Body of pancreas (tissue), 4 donors: Measurements from ENCODE around the gene SRRM1. TPM values are rescaled to one million over a fixed set of nuclear protein-coding genes. Genes with fewer than 3 reads are reported as not detected.

Experiments used
- ATAC-seq: fragments of 150-250 bp; one replicate; pipeline ENCODE4 v1.9.1; 2016
- DNase-seq, 4 donors: peaks; one replicate each; pipeline ENCODE4 v3.0.0-alpha.2; 2019
- H3K27ac ChIP-seq, 4 donors: fragments of 200-600 bp; sonication (generic); 1 replicate in 3 of 4; 2 replicates in 1 of 4; pipeline versions ENCODE4 v1.5.1 to v1.6.1; 2016 to 2019; ENCODE audit warnings: mild to moderate bottlenecking in 1 of 4, mixed read lengths in 1 of 4, moderate library complexity in 1 of 4
- H3K27me3 ChIP-seq, 2 donors: fragments of 200-600 bp; sonication (generic); one replicate each; pipeline ENCODE4 v1.6.0; 2016; ENCODE audit warnings: mild to moderate bottlenecking in 1 of 2
- H3K36me3 ChIP-seq, 2 donors: fragments of 200-600 bp; sonication (generic); replicated peaks in 1 of 2; 2 replicates each; pipeline ENCODE4 v1.5.1; 2016; ENCODE audit warnings: low read depth in 2 of 2; ENCODE audit not compliant: insufficient read depth in 1 of 2
- H3K4me1 ChIP-seq: fragments of 200-600 bp; sonication (generic); one replicate; pipeline ENCODE4 v1.6.0; 2016
- H3K4me3 ChIP-seq, 2 donors: fragments of 200-600 bp; sonication (generic); 1 replicate in 1 of 2; 2 replicates in 1 of 2; pipeline ENCODE4 v1.5.1; 2016 to 2019
- H3K9me3 ChIP-seq, 3 donors: fragments of 200-600 bp; sonication (generic); 1 replicate in 2 of 3; 2 replicates in 1 of 3; pipeline ENCODE4 v1.5.1; 2016
- POLR2A ChIP-seq, 3 donors: fragments of 450-650 bp; IDR thresholded peaks; one replicate each; pipeline ENCODE4 v1.6.1; 2016; ENCODE audit warnings: antibody characterized with exemption in 3 of 3, mild to moderate bottlenecking in 2 of 3
- WGBS, 2 donors: methylation state at CpG; one replicate each; pipeline ENCODE4 v1.1.5; 2017; 5-methylcytosine and 5-hydroxymethylcytosine counted together
- intact Hi-C: fragments of 100-400 bp; cut with DNase I; formaldehyde crosslinking; loops from one replicate; pipeline ENCODE4 v1.15.1; 2023
- total RNA-seq, 2 donors: library from RNA; depleted of rRNA; stranded (reverse); fragments of >200 nt; gene quantifications; one replicate each; pipeline ENCODE4 v1.1.0, GENCODE V29; 2016
- TF ChIP-seq, protein P1 (sequence below), 7 experiments: fragments of 450-650 bp in 4 of 7; fragments of 200-600 bp in 3 of 7; sonication (generic) in 3 of 7; IDR thresholded peaks; one replicate each; pipeline ENCODE4 v1.5.1; 2016 to 2019; ENCODE audit warnings: antibody characterized with exemption in 7 of 7

Gene SRRM1
- total RNA-seq, 2 donors from 2014 or later: 97.2 to 108 TPM

DNA sequence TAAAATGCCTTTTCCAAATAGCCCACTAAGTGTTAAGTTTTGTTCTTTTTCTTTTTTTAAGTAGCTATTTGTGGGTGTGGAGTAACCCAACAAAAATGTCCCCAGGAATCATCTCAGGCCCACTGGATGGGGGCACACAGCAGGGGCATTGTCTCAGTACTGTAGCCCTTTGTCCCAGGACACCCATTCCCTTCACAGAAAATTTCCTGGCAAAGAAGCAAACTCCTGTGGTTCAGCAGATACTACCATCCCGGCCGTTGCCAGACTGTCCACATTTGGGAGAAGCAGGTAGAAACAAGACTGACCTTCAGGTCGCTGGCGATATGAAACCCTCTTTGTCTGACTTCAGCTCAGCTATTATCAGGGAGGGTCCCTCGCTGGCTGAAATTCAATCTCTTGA lies 23.7 kb upstream of the SRRM1 start:
- peak; percentile 77 for ATAC-seq
- 38 to 67% methylated on average over 5 of the region's 5 CpGs for WGBS, 2 donors
- Histone ChIP-seq H3K36me3 (no peaks in the 10 kb centered on the region), H3K4me1 (peaks cover 4% of the 10 kb centered on the region), H3K4me3 (no peak overlapping the region), H3K27ac (peak overlapping the region in 3 of 4 donors; percentile 3 to 37 (median 15)), H3K27me3 (no peaks in the 10 kb centered on the region), H3K9me3 (no peaks in the 10 kb centered on the region)
- TF ChIP-seq, protein P1, sequence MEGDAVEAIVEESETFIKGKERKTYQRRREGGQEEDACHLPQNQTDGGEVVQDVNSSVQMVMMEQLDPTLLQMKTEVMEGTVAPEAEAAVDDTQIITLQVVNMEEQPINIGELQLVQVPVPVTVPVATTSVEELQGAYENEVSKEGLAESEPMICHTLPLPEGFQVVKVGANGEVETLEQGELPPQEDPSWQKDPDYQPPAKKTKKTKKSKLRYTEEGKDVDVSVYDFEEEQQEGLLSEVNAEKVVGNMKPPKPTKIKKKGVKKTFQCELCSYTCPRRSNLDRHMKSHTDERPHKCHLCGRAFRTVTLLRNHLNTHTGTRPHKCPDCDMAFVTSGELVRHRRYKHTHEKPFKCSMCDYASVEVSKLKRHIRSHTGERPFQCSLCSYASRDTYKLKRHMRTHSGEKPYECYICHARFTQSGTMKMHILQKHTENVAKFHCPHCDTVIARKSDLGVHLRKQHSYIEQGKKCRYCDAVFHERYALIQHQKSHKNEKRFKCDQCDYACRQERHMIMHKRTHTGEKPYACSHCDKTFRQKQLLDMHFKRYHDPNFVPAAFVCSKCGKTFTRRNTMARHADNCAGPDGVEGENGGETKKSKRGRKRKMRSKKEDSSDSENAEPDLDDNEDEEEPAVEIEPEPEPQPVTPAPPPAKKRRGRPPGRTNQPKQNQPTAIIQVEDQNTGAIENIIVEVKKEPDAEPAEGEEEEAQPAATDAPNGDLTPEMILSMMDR (IDR thresholded peaks at IDR 0.05): no peak
- TF ChIP-seq POLR2A (IDR thresholded peaks at IDR 0.05): peak in 1 of 3 donors; percentile 13
- DNase-seq: peak in 2 of 4 donors; percentile 15 to 30
- intact Hi-C loops: no loop called here

DNA sequence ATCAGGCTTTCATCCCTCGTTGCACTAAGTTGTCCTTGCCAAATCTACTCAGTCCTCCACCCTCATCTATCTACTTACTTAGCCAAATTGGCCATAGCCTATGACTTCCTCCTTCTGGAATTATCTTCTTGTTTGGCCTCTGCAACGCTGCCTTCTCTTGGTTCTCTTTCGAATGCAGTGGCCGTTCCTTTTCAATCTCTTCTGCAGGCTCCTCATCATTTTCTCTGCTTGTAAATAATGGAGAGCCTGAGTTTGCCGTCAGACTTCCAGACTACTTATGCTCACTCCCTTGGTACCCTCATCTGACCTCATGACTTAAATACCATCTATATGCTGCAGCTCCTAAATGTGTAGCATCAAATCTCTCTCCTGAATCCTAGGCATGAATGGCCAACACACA lies 22.4 kb upstream of the SRRM1 start:
- WGBS, 2 donors: 77 to 79% methylated on average over 5 of the region's 5 CpGs
- Histone ChIP-seq H3K27me3 (no peaks in the 10 kb centered on the region), H3K36me3 (no peaks in the 10 kb centered on the region), H3K9me3 (no peaks in the 10 kb centered on the region), H3K27ac (no peak overlapping the region), H3K4me1 (peaks cover 4% of the 10 kb centered on the region), H3K4me3 (no peak overlapping the region)
- ATAC-seq: no peak
- intact Hi-C loops: no loop called here
- TF ChIP-seq POLR2A (IDR thresholded peaks at IDR 0.05): no peak
- TF ChIP-seq, protein P1 (IDR thresholded peaks at IDR 0.05): no peak
- no peak for DNase-seq

DNA sequence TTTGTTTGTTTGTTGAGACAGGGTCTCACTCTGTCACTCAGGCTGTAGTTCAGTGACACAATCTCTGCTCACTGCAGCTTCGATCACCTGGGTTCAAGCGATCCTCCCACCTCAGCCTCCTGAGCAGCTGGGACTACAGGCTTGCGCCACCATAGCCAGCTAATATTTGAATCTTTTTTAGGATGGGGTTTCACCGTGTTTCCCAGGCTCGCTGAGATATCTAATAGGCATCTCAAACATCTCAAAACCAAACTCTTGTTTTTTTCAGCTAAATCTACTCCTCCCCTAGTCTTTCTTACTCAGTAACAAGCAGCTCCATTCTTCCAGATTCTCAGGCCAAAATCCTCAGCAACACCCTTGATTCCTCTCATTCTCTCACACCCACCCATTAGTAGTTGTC lies 22.0 kb upstream of the SRRM1 start:
- H3K4me1 ChIP-seq: peaks cover 4% of the 10 kb centered on the region

DNA sequence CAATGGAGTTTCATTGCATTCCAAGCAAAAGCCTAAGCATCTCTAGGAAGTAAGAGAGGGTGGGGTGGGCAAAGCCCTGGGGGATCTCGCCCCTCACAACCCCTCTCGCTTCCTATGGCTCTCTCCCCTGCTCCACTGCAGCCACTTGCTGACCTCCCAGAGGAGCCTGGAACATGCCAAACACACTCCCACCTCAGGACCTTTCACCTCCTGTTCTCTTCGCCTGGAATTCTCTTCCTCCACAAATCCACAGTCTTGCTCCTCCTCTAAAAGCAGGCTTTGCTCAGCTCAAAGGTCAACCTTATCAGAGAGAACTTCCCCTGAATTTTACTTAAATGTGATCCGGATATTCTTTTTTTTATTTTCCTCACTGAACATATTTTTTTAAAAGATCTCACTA lies 20.9 kb upstream of the SRRM1 start:
- 63 to 67% methylated on average over 4 of the region's 4 CpGs for WGBS, 2 donors
- intact Hi-C loops: no loop called here
- no peak overlapping the region for H3K4me3 ChIP-seq
- H3K36me3 ChIP-seq: no peaks in the 10 kb centered on the region
- ATAC-seq: no peak
- DNase-seq: no peak
- H3K27ac ChIP-seq: no peak overlapping the region
- H3K4me1 ChIP-seq: peaks cover 4% of the 10 kb centered on the region
- H3K27me3 ChIP-seq: no peaks in the 10 kb centered on the region
- no peak for TF ChIP-seq POLR2A (IDR thresholded peaks at IDR 0.05)
- TF ChIP-seq, protein P1 (IDR thresholded peaks at IDR 0.05): no peak
- H3K9me3 ChIP-seq: no peaks in the 10 kb centered on the region

More for the DNA sequence above, 22.0 kb upstream of the SRRM1 start:
- no peaks in the 10 kb centered on the region for H3K9me3 ChIP-seq
- H3K27me3 ChIP-seq: no peaks in the 10 kb centered on the region
- H3K4me3 ChIP-seq: no peak overlapping the region
- no peaks in the 10 kb centered on the region for H3K36me3 ChIP-seq
- WGBS, 2 donors: 76 to 88% methylated on average over 5 of the region's 5 CpGs
- H3K27ac ChIP-seq: no peak overlapping the region
- intact Hi-C loops: no loop called here
- no peak for ATAC-seq
- no peak for DNase-seq
- TF ChIP-seq, protein P1 (IDR thresholded peaks at IDR 0.05): no peak
- no peak for TF ChIP-seq POLR2A (IDR thresholded peaks at IDR 0.05)

DNA sequence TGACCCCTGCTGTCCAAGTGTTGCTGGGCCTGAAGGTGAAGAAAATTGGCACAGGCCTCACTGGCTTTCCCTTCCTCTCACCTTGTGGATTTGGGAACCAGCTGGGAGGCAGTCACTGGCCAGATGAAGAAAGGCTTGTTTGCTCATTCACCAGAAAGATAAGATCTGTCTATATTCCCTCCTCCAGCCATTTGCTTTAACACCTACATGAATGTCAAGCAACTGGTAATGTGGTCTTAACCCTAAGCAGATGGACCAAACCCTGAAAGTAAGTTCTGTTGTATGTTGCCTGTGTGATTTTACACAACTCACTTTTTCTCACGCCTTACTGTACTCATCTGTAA lies 10.3 kb upstream of the SRRM1 start:
- intact Hi-C loops: loop anchor here (10.0 kb wide), 1 partner anchor 78 kb away; the partner anchor contains the start of gene NCMAP
- TF ChIP-seq, protein P1 (IDR thresholded peaks at IDR 0.05): no peak
- no peak for TF ChIP-seq POLR2A (IDR thresholded peaks at IDR 0.05)
- DNase-seq: no peak
- WGBS, 2 donors: 100% methylated on average over 1 of the region's 1 CpG
- no peaks in the 10 kb centered on the region for H3K27me3 ChIP-seq
- no peak for ATAC-seq
- H3K36me3 ChIP-seq: no peaks in the 10 kb centered on the region
- H3K4me1 ChIP-seq: peaks cover 4% of the 10 kb centered on the region
- no peaks in the 10 kb centered on the region for H3K9me3 ChIP-seq
- H3K4me3 ChIP-seq: no peak overlapping the region
- H3K27ac ChIP-seq: no peak overlapping the region
